HG03103 (cell line): ENCODE data around the gene SLC6A18.

Experiments used
- ATAC-seq: cut with Tn5 transposase; IDR thresholded peaks from one replicate; pipeline ENCODE4 v1.9.1; 2021; ENCODE audit warnings: low read depth; ENCODE audit not compliant: unreplicated experiment

Gene SLC6A18, protein sequence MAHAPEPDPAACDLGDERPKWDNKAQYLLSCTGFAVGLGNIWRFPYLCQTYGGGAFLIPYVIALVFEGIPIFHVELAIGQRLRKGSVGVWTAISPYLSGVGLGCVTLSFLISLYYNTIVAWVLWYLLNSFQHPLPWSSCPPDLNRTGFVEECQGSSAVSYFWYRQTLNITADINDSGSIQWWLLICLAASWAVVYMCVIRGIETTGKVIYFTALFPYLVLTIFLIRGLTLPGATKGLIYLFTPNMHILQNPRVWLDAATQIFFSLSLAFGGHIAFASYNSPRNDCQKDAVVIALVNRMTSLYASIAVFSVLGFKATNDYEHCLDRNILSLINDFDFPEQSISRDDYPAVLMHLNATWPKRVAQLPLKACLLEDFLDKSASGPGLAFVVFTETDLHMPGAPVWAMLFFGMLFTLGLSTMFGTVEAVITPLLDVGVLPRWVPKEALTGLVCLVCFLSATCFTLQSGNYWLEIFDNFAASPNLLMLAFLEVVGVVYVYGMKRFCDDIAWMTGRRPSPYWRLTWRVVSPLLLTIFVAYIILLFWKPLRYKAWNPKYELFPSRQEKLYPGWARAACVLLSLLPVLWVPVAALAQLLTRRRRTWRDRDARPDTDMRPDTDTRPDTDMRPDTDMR

DNA sequence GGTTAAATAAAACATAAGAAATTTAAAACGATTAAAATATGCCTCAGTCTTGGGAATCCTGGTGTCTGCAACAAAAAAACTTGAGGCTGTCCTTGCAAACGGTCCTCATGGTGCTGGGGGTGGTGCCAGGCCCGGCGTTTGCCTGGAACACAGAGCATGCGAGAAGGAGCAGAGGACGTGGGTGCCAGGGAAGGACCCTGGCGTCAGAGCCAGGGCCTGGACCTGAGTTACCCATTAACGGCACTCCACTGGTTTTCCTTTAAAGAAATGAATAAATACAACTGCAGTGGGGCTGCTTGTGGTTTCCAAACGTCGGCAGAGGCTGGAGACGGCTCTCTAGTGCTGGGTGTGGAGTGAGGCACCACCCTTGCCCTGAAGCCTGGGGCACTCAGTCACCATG, at the start of gene SLC6A18:
SLC6A18 (plus strand) TSS at position 301 of the 400 bp plus-strand sequence; CDS start at position 398, 97 bp downstream.
- ATAC-seq, result no peak

DNA sequence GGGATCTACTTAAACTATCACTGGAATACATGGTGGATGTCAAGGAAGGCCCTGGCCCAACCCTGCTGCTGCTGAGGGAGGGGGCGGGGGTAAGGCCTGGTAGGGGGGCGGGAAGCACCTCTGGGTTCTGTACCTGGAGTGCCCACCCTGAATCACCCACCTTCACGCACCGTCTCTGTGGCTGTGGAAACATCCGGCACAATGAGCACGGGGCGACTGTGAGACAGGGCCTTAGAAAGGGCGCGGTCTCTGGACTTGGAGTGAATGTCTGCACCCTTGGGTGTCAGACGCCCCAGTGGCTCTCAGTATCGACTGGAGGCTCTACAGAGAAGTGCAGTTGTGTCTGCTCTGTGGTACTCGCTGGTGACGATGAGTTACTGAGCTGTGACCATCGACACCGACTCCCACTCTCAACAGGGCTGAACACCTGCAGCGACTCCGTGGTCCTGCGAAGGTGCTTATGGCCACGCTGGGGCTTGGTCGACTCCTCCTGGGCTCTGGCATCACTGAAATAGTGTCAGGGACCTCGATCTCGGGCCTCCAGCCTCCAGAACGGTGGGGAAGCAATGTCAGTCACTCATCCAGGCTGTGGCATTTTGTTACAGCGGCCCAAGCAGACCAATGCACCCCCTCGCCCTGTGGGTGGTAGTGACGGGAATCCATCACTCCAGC, 49.2 kb upstream of the SLC6A18 start:
- ATAC-seq, result no peak

DNA sequence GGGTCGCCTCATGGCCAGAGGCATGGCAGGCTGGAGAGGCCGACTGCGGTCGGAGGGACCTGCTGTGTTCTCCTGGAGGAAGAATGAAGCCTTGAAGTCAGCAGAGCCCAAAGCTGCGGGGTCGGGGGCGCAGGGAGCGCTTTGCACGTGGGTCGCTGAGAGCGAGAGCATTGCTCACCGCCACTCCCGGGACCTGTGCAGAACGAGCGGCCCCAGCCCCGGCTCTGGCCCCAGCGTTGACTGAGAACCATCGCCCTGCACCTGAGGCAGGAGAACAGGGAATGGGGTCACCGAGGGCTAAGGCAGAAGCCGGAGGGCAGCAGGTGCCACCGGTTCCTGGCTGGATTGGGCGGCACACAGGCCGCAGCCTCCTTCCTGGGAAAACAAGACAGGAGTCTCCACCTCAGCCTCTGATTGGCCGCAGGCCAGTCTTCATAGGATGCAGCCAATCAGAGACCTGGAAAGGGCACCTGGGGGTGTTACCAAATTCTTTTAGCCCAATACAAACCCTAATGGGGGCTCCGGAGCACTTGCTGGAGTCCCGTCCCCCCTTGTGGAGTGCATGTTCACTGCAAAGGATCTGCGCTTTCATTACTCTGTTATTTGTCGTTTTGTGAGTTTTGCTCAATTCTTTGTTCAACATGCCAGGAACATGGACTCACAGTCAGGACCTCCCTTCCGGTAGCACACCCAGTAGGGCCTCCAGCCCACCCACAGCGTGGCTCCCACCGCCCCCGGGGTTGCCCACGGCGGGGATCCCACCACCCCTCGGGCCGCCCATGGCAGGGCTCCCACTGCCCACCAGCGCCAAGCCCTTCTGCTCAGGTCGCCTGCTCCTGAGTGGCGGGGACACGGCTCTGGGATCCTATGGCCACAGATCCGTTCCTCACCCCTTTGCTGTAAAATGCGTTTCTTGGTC, 48.4 kb upstream of the SLC6A18 start:
- no peak for ATAC-seq

DNA sequence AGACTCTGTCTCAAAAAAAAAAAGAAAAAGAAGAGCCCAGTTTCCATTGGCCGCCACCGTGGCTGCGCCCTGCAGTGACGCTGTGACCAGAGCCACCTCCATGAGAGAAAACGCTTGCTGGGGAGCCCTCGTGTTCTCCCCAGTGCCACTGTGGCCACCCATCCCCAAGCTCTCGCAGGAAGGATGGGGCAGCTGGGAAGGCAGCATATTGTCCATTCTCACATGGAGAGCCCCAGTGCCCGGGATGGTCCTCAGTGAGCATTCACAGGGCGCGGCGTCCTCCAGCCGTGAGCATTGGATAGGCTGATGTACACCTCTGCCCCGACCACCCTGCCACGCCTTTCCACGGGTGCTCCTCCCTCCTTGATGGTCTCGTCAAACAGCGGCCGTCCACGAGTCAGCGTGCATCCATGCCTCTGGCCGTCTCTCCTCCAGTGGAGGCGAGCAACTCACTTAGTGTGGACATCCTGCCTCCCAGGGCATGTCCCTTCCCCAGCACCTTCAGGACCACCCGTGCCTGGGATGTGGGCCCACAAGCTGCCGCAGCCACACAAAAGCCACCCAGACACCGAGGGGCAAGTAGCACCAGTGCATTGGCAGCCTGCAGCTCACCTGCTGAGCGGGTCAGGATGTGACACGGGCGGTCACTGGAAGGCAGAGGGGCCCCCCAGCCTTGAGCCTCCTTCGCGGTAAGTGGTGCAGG, 47.2 kb upstream of the SLC6A18 start:
- ATAC-seq, result no peak

DNA sequence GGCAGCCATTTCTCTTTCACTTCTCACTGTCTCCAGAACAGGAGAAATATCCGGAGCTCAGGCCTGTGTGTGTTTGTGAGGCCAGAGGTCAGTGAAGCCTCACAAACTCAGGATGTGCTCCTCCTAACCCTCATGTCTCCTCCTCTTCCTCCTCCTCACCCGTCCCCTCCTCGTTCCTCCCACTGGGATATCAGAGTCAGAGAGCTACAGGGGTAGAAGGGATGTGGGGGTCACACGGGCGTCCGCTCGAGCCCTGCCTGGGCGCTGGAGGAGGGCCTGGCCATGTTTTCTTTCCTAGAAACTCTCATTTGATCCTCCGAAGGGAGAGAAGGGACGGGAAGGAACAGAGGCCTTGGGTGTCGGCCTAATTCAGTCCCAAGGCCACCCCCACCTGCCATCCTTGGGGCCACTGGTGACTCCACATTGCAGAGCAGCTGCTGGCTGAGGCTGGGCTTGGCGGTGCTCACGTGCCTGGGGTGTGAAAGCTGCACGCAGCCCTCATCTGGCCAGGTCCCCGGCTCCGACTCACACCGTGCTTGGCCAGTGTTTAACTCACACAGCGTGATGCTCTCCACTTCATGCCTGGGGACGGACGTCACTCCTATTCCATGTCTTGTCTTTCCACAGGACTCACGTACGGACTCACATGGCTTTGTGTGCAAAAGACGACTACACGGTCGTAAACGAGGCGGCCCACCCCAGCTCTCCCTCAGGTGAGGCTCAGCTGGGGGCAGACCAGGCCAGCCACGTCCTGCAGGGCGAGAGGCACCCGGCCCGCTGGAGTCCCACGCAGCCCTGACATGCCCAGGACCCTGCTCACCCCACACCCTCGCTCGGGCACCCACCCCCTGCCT, 46.4 kb upstream of the SLC6A18 start:
- ATAC-seq, result no peak

DNA sequence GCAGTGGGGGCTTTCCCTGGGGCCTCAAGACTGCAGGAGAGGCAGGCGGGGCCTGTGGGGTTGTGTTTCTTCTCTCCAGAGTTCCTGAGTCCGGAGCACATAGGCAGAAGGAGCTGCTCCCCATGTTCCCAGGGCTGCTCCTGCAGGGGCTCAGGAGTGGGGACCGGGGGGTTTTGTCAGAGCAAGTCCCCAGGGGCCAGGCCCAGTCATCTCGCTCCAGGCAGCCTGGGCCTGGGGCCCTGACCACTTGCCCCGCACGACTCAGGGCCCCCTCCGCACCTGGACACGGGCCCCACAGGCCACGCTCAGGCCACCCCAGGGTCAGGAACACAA, 45.8 kb upstream of the SLC6A18 start:
- ATAC-seq, result no peak

DNA sequence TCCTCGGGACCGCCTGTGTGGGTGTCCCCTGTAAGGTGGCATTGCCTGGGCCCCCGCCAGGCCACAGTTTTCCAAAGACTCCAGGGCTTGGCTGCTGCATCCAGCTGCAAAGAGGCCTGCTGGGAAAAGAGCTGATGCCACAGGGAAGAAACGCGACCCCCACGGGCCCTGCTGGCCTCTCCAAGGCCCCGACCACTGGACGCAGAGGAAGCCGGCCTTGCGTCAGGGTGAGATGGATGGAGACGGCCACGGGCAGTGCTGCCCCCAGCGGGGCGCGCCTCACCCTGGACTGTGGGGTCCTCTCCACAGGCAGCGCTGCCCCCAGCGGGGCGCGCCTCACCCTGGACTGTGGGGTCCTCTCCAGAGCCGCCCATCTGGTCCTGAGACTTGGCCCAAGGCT, 45.1 kb upstream of the SLC6A18 start:
- no peak for ATAC-seq

DNA sequence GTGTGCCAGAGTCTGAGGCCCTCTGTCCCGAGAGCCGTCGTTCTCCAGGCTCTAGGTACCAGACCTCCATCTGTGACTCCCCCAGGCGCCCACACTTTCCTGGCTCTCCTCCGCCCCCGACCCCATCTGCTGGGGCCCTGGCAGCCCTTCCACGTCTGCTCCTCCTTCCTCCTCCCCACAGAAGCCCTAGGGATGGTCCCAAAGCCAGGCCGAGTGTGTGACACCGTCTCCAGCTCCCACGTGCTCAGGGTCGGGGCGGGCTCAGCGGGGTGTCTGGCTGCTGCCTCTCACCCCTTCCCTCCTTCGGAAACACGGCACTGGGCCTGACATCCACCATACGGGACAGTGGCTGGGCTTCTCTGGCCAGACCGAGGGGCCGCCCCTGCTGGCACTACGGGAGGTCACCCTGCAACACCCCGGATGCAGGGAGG, 44.3 kb upstream of the SLC6A18 start:
- no peak for ATAC-seq

DNA sequence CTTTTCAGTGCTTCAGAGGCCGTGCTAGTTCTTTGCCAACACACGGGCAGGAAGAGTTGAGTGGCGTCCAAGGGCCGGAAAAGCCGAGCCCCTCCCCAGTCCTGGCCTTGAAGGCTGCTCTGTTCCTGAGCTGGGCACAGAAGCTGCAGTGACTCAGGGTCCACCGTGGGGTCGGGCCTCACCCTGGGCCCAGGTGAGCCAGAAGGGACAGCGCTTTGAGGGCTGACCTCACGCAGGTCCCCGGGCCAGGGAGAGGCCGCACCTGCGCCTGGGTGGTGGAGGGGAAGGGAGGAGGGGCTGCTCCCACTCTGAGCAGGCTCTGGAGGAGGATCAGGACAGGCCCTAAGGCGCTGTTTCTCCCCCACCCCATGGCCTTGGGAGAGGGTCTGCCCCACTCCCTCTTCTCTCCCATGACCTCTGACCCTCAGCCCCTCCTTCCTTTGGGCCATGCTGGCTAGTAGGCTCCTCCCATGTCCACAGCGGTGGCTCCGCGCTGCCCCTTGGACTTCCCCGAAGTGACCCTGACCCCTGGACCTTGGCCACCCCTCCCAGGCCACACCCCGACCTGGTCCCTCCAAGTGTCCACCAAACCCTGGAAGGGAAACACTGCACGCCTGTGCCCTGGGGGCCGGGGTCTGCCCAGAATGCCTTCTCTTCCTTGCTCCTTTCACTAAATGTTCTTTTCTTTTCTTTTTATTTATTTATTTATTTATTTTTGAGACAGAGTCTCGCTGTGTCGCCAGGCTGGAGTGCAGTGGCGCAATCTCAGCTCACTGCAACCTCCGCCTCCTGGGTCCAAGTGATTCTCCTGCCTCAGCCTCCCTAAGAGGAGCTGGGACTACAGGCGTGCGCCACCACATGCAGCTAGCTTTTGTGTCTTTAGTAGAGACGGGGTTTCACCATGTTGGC, 43.5 kb upstream of the SLC6A18 start:
- ATAC-seq, result no peak

DNA sequence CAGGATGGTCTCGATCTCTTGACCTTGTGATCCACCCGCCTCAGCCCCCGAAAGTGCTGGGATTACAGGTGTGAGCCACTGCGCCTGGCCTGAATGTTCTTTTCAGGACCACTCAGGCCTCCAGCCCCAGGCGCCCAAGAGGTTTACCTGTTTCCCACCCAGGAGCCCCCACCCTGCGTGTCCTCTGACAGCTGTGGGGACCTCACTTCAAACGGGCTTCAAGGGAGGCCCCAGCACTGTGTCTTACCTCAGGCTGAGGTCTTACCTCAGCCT, 42.9 kb upstream of the SLC6A18 start:
- ATAC-seq, result no peak

DNA sequence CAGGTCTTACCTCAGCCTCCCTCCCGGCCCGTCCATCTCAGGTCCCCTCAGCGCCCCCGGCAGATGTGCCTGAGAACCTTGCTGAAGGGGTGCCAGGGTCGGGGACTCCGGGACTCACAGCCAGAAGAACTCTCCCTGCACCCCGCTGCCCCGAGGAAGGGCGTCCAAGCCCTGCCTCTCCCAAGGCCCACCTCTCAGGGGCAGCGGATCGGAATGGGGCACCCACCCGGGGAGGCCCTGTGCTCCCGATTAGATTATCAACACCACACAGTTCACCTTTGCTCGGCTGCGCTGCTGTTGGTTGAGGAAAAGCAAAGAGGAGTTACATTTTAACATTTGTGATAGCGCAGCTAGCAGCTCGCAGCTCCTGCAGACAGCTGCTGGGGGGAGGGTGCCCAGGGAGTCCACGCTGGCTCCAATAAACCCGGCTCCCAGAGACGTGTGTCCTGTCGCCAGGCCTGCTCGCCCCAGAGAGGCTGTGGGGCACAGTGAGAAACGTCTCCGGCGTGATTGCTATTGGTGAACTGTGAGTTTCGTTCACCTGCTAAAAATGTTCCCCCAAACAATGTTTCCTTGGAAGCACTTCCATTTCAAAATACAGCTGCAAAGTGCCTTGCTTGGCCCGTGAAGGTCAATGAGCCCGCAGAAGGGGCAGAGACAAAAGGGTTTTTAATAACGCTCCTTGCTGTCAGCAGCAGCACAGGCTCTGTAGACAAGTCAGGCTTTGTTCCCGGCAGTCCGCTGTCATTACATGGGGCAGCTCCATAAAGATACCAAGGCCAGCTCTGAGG, 42.4 kb upstream of the SLC6A18 start:
- no peak for ATAC-seq

DNA sequence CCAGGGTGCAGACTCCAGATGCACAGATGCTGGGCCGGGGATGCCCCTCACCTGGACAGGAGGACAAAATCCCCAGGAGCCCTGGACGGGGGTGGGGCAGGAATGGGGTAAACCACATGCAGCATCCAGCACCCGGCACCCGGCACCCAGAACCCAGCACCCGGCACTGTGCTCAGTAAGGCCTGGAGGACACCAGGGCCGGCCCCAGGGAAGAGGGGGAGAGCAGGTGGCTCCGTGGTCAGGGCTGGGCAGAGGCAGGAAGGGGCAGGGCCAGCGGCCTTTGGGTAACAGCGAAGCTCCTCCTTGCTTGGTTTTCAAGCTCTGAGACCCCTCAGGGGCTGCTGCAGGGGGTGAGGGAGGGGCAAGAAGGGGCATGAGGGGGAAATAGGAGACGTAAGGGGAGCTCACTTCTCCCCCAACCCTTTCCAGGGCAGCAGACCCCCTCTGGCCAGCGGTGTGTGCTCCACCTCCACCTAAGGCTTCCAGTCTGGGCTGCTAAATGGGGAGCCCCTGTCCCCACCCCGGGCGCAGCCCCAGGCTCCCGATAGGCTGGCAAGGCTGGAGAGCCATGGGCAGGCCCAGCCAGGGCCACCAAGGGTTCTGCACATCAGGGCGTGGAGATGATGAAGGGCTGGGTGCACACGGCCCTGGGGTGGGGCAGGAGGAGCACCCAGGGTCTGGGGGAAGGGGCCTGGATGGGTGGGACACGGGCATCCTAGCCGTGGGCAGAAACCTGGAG, 41.6 kb upstream of the SLC6A18 start:
- ATAC-seq, result no peak

DNA sequence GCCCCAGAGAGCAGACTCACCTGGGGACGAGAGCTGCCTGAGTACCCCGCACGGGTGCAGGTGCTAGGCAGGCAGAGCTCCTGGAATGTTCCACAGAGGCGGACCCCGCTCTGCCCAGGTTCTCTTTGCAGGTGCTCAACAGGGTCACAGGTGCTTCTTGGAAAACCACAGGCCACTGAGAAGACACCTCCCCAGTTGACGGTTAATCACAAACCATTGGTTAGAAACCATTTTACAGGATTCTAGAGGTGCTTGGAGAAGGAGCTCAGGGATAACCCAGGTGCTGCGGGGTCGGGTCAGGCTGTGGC, 41.1 kb upstream of the SLC6A18 start:
- ATAC-seq, result no peak

DNA sequence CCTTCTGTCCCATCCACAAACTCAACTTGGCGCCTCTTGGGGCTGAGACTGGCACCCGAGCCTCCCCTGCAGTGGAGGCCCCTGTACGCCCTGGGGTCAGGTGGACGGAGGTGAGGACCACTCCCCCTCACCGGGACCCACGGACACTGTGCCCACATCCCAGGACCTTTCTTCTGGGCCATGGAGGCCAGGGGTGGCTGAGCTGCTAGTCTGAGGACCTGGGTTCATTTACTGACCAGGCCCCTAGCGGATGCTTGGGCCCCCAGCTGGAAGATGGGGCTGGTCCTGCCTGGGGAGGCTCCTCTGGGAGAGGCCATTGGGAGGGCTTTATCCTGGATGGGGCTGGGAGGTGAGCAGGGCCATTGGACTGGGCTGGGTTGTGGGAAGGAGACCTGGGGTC, 40.7 kb upstream of the SLC6A18 start:
- no peak for ATAC-seq

DNA sequence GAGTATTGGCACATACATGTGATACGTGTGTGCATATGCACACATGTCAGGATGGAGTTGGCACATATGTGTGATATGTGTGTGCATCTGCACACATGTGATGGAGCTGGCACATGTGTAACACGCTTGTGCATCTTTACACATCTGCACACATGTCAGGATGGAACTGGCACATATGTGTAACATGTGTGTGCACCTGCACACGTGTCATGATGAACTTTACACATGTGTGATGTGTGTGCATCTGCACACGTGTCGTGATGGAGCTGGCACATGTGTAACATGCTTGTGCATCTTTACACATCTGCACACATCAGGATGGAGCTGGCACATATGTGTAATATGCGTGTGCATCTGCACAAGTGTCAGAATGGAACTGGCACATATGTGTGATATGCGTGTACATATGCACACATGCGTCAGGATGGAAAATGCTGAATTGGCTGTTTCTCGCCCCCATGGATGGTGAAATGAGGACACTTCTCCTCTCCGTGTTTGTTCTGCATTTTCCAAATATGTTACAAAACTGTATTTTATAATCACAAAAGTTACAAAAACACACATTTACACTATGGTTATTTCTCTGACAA, 40.0 kb upstream of the SLC6A18 start:
- no peak for ATAC-seq

DNA sequence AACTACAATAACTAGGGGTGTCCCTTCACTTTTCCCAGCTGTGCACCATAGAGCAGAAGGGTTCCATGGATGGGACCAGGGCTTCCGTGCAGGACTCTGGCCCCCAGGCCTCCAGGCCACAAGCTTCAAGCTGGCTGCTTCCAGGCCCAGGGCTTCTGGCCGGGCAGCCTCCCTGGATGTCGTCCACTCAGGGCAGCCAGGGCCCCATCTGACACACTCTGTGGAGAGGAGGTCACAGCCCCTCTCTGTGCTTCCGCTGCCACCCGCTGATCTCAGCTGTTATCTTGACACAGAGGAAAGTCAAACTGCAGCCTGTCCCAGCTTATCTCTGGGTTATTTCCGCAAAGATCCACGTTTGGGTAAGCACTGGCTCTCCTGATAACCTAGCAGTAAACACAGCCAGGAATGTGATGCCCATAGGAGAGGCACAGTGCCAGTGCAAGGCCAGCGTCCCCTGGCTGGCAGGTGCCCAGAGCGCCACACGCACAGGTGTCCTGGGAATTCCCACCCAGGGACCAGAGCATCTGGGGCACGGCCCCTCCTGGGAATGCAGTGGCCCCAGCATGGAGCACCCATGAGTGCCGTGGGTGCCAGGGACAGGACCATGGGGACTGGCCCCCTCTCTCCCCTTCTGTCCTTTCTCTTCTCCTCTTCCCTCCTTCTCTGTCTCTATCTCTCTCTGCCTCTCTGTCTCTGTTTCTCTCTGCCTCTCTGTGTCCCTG, 39.4 kb upstream of the SLC6A18 start:
- ATAC-seq, result no peak
